CD4-positive, alpha-beta memory T cell (primary cell): ENCODE measurements around the gene ALDH1A1. TPM values are rescaled to one million over a fixed set of nuclear protein-coding genes. Genes with fewer than 3 reads are reported as not detected.

ENCODE experiments used
- CTCF ChIA-PET: fragments of 350-600 bp; sonication (Branson Sonifier 250); formaldehyde crosslinking; loops from one replicate; lab custom pipeline; 2021; ENCODE audit warnings: inconsistent platforms; ENCODE audit not compliant: partially characterized antibody; lab: Charles Lee
- POLR2A ChIA-PET: fragments of 350-600 bp; sonication (Branson Sonifier 250); formaldehyde crosslinking; loops from one replicate; lab custom pipeline; 2021; ENCODE audit not compliant: partially characterized antibody; lab: Charles Lee
- DNase-seq, 5 donors: peaks; one replicate each; pipeline versions ENCODE4 v3.0.0 to v3.0.0-alpha.2; 2020 to 2022; ENCODE audit warnings: mixed read lengths in 1 of 5
- H3K27ac ChIP-seq: one replicate; pipeline ENCODE4 v1.7.0; 2013; ENCODE audit warnings: low read depth, low read length
- H3K27me3 ChIP-seq: 2 replicates; pipeline ENCODE4 v1.7.0; 2013; ENCODE audit warnings: mild to moderate bottlenecking, low read length, moderate library complexity; ENCODE audit not compliant: insufficient read depth
- H3K36me3 ChIP-seq: 2 replicates; pipeline ENCODE4 v1.7.0; 2013; ENCODE audit warnings: mild to moderate bottlenecking, low read length, moderate library complexity; ENCODE audit not compliant: insufficient read depth
- H3K4me1 ChIP-seq: 2 replicates; pipeline ENCODE4 v1.7.0; 2013; ENCODE audit warnings: mild to moderate bottlenecking, low read length, moderate library complexity; ENCODE audit not compliant: insufficient read depth
- H3K4me3 ChIP-seq, 2 donors: one replicate each; pipeline ENCODE4 v1.7.0; 2013; ENCODE audit warnings: low read length in 2 of 2, mild to moderate bottlenecking in 1 of 2
- H3K9me3 ChIP-seq, 2 donors: one replicate each; pipeline ENCODE4 v1.7.0; 2013; ENCODE audit warnings: low read length in 2 of 2, control low read depth in 1 of 2; ENCODE audit not compliant: control insufficient read depth in 1 of 2
- H3K27ac Mint-ChIP-seq, 7 donors: one replicate each; pipeline ENCODE4 v1.8.0; 2020 to 2021; ENCODE audit warnings: mixed read lengths in 7 of 7, mild to moderate bottlenecking in 6 of 7, inconsistent platforms in 3 of 7, moderate library complexity in 3 of 7
- H3K27me3 Mint-ChIP-seq, 2 donors: one replicate each; pipeline ENCODE4 v1.8.0; 2020 to 2021; ENCODE audit warnings: mixed read lengths in 2 of 2
- H3K36me3 Mint-ChIP-seq, 2 donors: one replicate each; pipeline ENCODE4 v1.8.0; 2020 to 2021; ENCODE audit warnings: mixed read lengths in 2 of 2, inconsistent platforms in 1 of 2, mild to moderate bottlenecking in 1 of 2
- H3K4me1 Mint-ChIP-seq, 4 donors: one replicate each; pipeline ENCODE4 v1.8.0; 2020 to 2021; ENCODE audit warnings: mixed read lengths in 4 of 4, mild to moderate bottlenecking in 1 of 4
- H3K4me3 Mint-ChIP-seq, 8 donors: one replicate each; pipeline ENCODE4 v1.8.0; 2020 to 2021; ENCODE audit warnings: mixed read lengths in 8 of 8, mild to moderate bottlenecking in 7 of 8, moderate library complexity in 6 of 8, inconsistent platforms in 3 of 8
- H3K9me3 Mint-ChIP-seq, 8 donors: one replicate each; pipeline ENCODE4 v1.8.0; 2020 to 2021; ENCODE audit warnings: mixed read lengths in 8 of 8, mild to moderate bottlenecking in 5 of 8, inconsistent platforms in 3 of 8, moderate library complexity in 1 of 8
- intact Hi-C: fragments of 100-400 bp; cut with micrococcal nuclease; formaldehyde crosslinking; loops from one replicate; pipeline ENCODE4 v1.15.1; 2023
- polyA plus RNA-seq, 2 donors: library from polyadenylated mRNA; unstranded; fragments of 300-500 nt; fragmentation: Illumina TruSeq; gene quantifications; one replicate each; pipeline ENCODE4 v1.2.3, GENCODE V29; 2021
- total RNA-seq, 2 experiments: library from RNA; stranded (reverse); gene quantifications; one replicate each; pipeline ENCODE4 v1.2.3, GENCODE V29; 2021

The ALDH1A1 gene
- total and polyA plus RNA-seq, 4 experiments from 2014 or later = 0.44 to 1.2 TPM; not detected in 2

DNA sequence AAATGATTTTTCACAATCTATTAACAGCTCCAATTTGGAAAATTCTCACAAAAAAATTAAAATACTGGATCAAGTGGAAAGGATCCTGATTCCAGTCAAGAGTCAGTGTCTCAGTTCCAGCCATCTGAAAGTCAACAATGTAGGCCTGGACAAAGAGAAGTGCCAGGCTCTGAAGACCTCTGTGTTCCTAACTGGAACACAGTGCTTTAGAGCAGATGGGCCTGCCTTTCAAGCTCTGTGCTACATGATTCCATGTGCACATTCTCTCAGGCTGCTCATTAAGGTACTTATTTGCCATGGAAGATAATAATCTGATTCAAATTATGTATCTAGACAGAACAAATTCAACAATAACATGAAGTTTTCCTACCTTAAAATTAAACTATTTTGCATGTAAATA is 30.2 kb upstream of the ALDH1A1 start:
- ChIA-PET CTCF (no interaction called here), POLR2A (no interaction called here)
- DNase-seq = no peak
- intact Hi-C loops = no loop called here
- no peaks in the 10 kb centered on the region for H3K36me3 Mint-ChIP-seq
- no peaks in the 10 kb centered on the region for H3K9me3 Mint-ChIP-seq
- H3K36me3 ChIP-seq = no peaks in the 10 kb centered on the region
- H3K4me3 Mint-ChIP-seq = no peak overlapping the region
- no peaks in the 10 kb centered on the region for H3K9me3 ChIP-seq
- H3K4me1 Mint-ChIP-seq = no peaks in the 10 kb centered on the region
- H3K4me3 ChIP-seq = no peak overlapping the region
- H3K4me1 ChIP-seq = no peaks in the 10 kb centered on the region
- H3K27me3 ChIP-seq = no peaks in the 10 kb centered on the region
- no peak overlapping the region for H3K27ac ChIP-seq
- peaks cover 2 to 7% of the 10 kb centered on the region in 2 donors for H3K27me3 Mint-ChIP-seq
- no peak overlapping the region for H3K27ac Mint-ChIP-seq

DNA sequence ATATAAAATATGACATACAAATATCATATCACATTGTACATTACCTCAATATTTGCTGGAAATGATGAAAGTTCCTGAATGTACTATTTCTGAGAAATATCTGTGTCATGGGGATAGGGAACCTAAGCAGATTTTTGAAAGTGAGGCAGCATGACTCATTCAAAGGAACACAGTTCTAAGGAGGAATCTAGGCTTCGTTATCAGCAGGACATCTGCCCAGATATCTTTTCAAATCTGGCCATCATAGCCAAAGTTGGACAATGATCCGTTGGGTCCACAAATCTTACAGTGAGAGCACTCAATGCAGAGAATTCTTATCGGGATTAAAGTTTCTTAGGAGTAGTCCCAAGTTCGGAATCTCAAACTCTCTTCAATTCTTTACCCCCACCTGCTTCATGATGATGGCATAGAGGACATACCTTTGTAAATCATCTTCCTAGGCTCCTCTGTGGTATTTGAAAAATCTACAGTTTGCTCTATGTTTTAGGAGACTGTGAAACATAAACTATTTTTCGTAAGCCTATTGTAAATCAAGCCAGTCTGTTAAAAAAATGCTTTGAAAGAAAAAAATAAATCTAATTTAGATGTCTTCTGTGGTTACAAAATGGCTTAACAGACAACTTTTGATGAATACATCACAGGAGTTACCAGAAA is 29.4 kb upstream of the ALDH1A1 start:
- no peak for DNase-seq
- intact Hi-C loops = no loop called here
- H3K9me3 ChIP-seq = no peaks in the 10 kb centered on the region
- H3K4me1 ChIP-seq = no peaks in the 10 kb centered on the region
- Mint-ChIP-seq H3K36me3 (no peaks in the 10 kb centered on the region), H3K9me3 (no peaks in the 10 kb centered on the region), H3K4me3 (no peak overlapping the region), H3K4me1 (no peaks in the 10 kb centered on the region), H3K27ac (no peak overlapping the region), H3K27me3 (peaks cover 2 to 5% of the 10 kb centered on the region in 2 donors)
- ChIA-PET CTCF (no interaction called here), POLR2A (no interaction called here)
- no peaks in the 10 kb centered on the region for H3K27me3 ChIP-seq
- H3K36me3 ChIP-seq = no peaks in the 10 kb centered on the region
- no peak overlapping the region for H3K27ac ChIP-seq
- no peak overlapping the region for H3K4me3 ChIP-seq

DNA sequence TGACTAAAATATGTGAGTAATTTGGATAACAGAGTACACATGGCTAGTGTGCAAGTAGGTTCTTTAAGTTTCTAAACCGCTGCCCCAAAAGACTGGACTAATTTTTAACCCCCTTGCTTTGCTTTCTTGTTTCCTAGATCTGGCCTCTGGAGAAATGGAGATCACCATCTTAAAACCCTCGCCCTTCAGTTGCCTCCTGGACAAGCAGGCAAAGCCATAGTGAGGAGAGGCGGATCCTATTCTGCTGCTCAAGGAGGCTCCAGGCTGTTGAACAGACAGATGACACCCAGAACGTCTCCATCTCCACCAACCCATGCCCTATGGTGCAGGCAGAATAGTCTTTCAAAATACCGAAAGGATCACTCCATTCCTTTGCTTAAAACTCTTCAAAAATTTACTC is 28.6 kb upstream of the ALDH1A1 start:
- no peak overlapping the region for H3K4me3 Mint-ChIP-seq
- peaks cover 2% of the 10 kb centered on the region in 2 donors for H3K27me3 Mint-ChIP-seq
- no peaks in the 10 kb centered on the region for H3K9me3 Mint-ChIP-seq
- Histone ChIP-seq H3K27ac (no peak overlapping the region), H3K9me3 (no peaks in the 10 kb centered on the region), H3K36me3 (no peaks in the 10 kb centered on the region), H3K4me3 (no peak overlapping the region), H3K4me1 (no peaks in the 10 kb centered on the region), H3K27me3 (no peaks in the 10 kb centered on the region)
- POLR2A ChIA-PET = no interaction called here
- no peak for DNase-seq
- intact Hi-C loops = no loop called here
- CTCF ChIA-PET = no interaction called here
- no peak overlapping the region for H3K27ac Mint-ChIP-seq
- no peaks in the 10 kb centered on the region for H3K4me1 Mint-ChIP-seq
- no peaks in the 10 kb centered on the region for H3K36me3 Mint-ChIP-seq

DNA sequence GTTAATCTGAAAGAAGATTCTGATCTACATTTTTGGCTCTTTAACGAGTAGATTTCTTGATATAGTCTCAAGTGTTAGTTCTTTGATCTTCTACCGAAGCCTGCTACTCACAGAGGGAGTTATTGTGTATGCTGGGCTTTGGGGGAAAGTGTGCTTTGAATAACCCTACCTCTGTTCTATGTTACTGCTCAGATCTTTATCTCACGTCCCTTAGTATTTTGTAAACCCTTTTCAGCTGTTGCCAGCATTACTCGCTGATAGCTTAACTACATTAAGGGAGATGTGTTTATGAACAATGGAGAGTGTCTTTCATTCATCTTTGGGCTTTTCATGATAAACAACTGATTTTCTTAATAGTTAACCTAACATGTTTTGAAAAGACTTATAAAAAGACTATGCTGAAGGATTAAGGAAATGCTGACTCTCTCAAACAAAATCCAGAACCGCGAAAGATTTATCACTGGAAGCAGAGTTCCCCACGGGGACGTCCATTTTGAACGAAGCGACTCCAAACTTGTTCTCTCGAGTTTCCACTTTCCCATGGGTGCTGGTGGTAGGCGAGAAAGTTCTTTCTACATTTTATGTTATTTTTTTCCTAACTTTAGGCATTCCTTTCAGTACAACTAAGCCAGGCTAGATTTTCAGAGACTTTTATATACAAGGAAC is 27.9 kb upstream of the ALDH1A1 start:
- no peaks in the 10 kb centered on the region for H3K4me1 ChIP-seq
- no peaks in the 10 kb centered on the region for H3K9me3 Mint-ChIP-seq
- no peaks in the 10 kb centered on the region for H3K9me3 ChIP-seq
- H3K4me3 ChIP-seq = no peak overlapping the region
- no peak for DNase-seq
- H3K36me3 ChIP-seq = no peaks in the 10 kb centered on the region
- peaks cover 2 to 3% of the 10 kb centered on the region in 2 donors for H3K27me3 Mint-ChIP-seq
- no peak overlapping the region for H3K27ac Mint-ChIP-seq
- no peak overlapping the region for H3K27ac ChIP-seq
- no peak overlapping the region for H3K4me3 Mint-ChIP-seq
- intact Hi-C loops = no loop called here
- ChIA-PET CTCF (no interaction called here), POLR2A (no interaction called here)
- no peaks in the 10 kb centered on the region for H3K4me1 Mint-ChIP-seq
- no peaks in the 10 kb centered on the region for H3K36me3 Mint-ChIP-seq
- H3K27me3 ChIP-seq = no peaks in the 10 kb centered on the region

DNA sequence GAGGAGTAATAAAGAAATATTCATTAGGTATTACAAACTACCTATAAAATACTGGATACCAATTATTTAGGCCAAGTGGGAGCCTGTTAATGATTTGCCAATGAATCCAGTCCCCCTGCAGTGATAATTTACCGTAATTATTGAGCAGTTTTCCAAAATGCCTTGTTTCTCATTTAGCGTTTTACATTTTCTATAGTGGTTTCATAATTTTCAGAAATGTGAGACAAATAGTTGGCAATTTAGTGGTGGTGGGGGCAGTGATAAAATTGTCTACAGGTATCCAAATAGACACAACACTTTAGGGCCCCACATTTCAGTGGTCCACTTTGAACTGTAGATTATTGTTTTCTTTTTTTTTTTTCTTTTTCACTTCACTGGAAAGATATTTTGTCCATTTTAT is 27.3 kb upstream of the ALDH1A1 start:
- POLR2A ChIA-PET = no interaction called here
- no peak overlapping the region for H3K4me3 ChIP-seq
- no peaks in the 10 kb centered on the region for H3K4me1 Mint-ChIP-seq
- H3K27me3 ChIP-seq = no peaks in the 10 kb centered on the region
- no peak for DNase-seq
- no peak overlapping the region for H3K27ac ChIP-seq
- no peaks in the 10 kb centered on the region for H3K36me3 ChIP-seq
- H3K9me3 ChIP-seq = no peaks in the 10 kb centered on the region
- H3K27me3 Mint-ChIP-seq = peaks cover 2 to 3% of the 10 kb centered on the region in 2 donors
- H3K9me3 Mint-ChIP-seq = no peaks in the 10 kb centered on the region
- no peak overlapping the region for H3K4me3 Mint-ChIP-seq
- H3K4me1 ChIP-seq = no peaks in the 10 kb centered on the region
- no peaks in the 10 kb centered on the region for H3K36me3 Mint-ChIP-seq
- intact Hi-C loops = no loop called here
- no peak overlapping the region for H3K27ac Mint-ChIP-seq
- CTCF ChIA-PET = no interaction called here

DNA sequence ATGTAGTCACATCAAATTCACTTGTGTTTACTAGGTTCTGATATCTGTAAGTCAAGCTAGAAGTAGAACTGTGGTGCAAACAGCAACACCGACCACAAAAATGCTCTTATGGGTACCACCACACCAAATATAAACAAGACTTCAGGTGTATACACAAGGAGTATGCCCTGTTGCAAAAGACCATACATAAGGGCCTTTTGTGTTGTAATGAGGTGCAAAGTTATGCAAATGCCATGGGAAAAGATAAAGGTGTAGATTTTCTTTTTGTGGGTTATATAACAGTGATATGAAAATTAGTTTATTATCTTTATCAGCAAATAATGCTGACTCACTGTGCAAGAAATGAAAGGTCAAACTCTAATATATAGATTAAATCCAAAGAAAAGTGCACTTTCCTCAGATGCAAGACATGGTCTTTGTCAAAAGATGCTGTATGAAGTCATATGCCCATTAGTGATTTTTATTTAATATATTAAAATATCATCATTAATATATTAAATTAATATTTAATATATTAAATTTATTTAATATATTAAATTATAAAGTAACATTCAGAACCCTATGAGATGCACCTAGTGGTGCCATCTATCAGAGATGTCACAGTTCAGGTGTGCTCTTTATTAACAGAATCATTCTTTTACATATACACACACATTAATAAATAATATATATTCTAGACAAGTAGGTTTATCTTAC is 26.7 kb upstream of the ALDH1A1 start:
- Mint-ChIP-seq H3K27me3 (peaks cover 2 to 3% of the 10 kb centered on the region in 2 donors), H3K36me3 (no peaks in the 10 kb centered on the region), H3K9me3 (no peaks in the 10 kb centered on the region), H3K27ac (no peak overlapping the region), H3K4me3 (no peak overlapping the region), H3K4me1 (no peaks in the 10 kb centered on the region)
- Histone ChIP-seq H3K27ac (no peak overlapping the region), H3K4me3 (no peak overlapping the region), H3K27me3 (no peaks in the 10 kb centered on the region), H3K9me3 (no peaks in the 10 kb centered on the region), H3K36me3 (no peaks in the 10 kb centered on the region), H3K4me1 (no peaks in the 10 kb centered on the region)
- DNase-seq = no peak
- intact Hi-C loops = loop anchor here (10.0 kb wide), 1 partner anchor 65 kb away; no protein-coding TSS in a partner anchor
- CTCF ChIA-PET = no interaction called here
- POLR2A ChIA-PET = no interaction called here

DNA sequence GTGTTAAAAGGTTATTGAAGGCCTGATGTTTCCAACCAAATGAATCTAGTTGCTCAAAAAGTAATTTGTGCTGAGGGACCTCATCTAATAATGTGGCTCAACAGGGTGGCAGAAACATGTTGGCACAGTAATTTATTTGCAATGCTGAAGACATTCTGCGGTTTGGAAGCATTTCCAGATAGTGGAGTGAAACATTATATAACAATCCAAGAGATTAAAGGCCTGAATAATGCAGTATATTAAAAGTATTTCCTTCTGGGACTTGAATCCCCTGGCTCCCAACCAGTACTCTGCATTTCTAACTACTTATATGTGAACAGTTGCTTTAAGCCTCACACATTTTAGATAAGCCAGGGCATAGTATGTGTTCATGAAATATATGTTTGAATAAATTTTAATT is 25.9 kb upstream of the ALDH1A1 start:
- intact Hi-C loops = loop anchor here (10.0 kb wide), 1 partner anchor 64 kb away; no protein-coding TSS in a partner anchor
- Histone ChIP-seq H3K27ac (no peak overlapping the region), H3K4me1 (no peaks in the 10 kb centered on the region), H3K9me3 (no peaks in the 10 kb centered on the region), H3K27me3 (no peaks in the 10 kb centered on the region), H3K4me3 (no peak overlapping the region), H3K36me3 (no peaks in the 10 kb centered on the region)
- H3K27ac Mint-ChIP-seq = no peak overlapping the region
- CTCF ChIA-PET = no interaction called here
- no peak for DNase-seq
- no peaks in the 10 kb centered on the region for H3K4me1 Mint-ChIP-seq
- no peaks in the 10 kb centered on the region for H3K9me3 Mint-ChIP-seq
- no peaks in the 10 kb centered on the region for H3K36me3 Mint-ChIP-seq
- peaks cover 2 to 3% of the 10 kb centered on the region in 2 donors for H3K27me3 Mint-ChIP-seq
- H3K4me3 Mint-ChIP-seq = no peak overlapping the region
- POLR2A ChIA-PET = no interaction called here
